SHP77 treated with DMSO at 0.1 percent for 48 hours (cell line): ENCODE data around the gene CCDC183.
"Not testable (repeated sequence)": the region's sequence is repeated elsewhere in the genome, so short reads cannot be mapped to it uniquely, and the experiment has no call there.

Source experiments
- DNase-seq: peaks from one replicate; lab custom pipeline; 2025; lab: John Stamatoyannopoulos, UW

CCDC183 gene

GRCh38 chr9:136760834-136761544, 35.1 kb upstream of the CCDC183 start:
- not testable (repeated sequence) for DNase-seq

- DNase-seq: no peak
Measured at GRCh38 chr9:136761545-136761981, 34.6 kb upstream of the CCDC183 start.

GRCh38 chr9:136762221-136762691, 33.9 kb upstream of the CCDC183 start:
- no peak for DNase-seq

- DNase-seq: no peak
Measured at GRCh38 chr9:136762915-136763648, 33.1 kb upstream of the CCDC183 start.

- no peak for DNase-seq
Measured at GRCh38 chr9:136763649-136764035, 32.5 kb upstream of the CCDC183 start.

GRCh38 chr9:136764301-136764891, 31.7 kb upstream of the CCDC183 start, which contains the start of gene LCN15:
Gene LCN15 (minus strand): TSS chr9:136764518. CDS start chr9:136764488, 30 bp downstream.
- no peak for DNase-seq

- no peak for DNase-seq
Measured at GRCh38 chr9:136765041-136765440, 31.1 kb upstream of the CCDC183 start.

GRCh38 chr9:136765745-136766409, 30.3 kb upstream of the CCDC183 start:
- DNase-seq: not testable (repeated sequence)

GRCh38 chr9:136766410-136767120, 29.6 kb upstream of the CCDC183 start:
- peak; percentile 44 for DNase-seq

GRCh38 chr9:136769710-136770191, 26.4 kb upstream of the CCDC183 start:
- no peak for DNase-seq

GRCh38 chr9:136771907-136772415, 24.2 kb upstream of the CCDC183 start:
- no peak for DNase-seq

- DNase-seq: no peak
Measured at GRCh38 chr9:136773386-136774044, 22.6 kb upstream of the CCDC183 start.

GRCh38 chr9:136774416-136775045, 21.6 kb upstream of the CCDC183 start:
- DNase-seq: no peak

GRCh38 chr9:136775191-136775590, 20.9 kb upstream of the CCDC183 start:
- no peak for DNase-seq

- no peak for DNase-seq
Measured at GRCh38 chr9:136776947-136777346, 19.2 kb upstream of the CCDC183 start.

GRCh38 chr9:136777359-136777758, 18.8 kb upstream of the CCDC183 start:
- DNase-seq: no peak

GRCh38 chr9:136779808-136780207, 16.3 kb upstream of the CCDC183 start:
- DNase-seq: no peak

GRCh38 chr9:136782452-136782851, 13.7 kb upstream of the CCDC183 start:
- no peak for DNase-seq

GRCh38 chr9:136784249-136784996, 11.7 kb upstream of the CCDC183 start:
- no peak for DNase-seq

- DNase-seq: no peak
Measured at GRCh38 chr9:136784997-136785361, 11.2 kb upstream of the CCDC183 start.
